GM21737 (cell line): ENCODE measurements around the gene EYA2.

ENCODE experiments used
- ATAC-seq: cut with Tn5 transposase; IDR thresholded peaks from one replicate; pipeline ENCODE4 v1.9.1; 2021; ENCODE audit warnings: mild to moderate bottlenecking, moderate library complexity; ENCODE audit not compliant: unreplicated experiment

The EYA2 gene

DNA sequence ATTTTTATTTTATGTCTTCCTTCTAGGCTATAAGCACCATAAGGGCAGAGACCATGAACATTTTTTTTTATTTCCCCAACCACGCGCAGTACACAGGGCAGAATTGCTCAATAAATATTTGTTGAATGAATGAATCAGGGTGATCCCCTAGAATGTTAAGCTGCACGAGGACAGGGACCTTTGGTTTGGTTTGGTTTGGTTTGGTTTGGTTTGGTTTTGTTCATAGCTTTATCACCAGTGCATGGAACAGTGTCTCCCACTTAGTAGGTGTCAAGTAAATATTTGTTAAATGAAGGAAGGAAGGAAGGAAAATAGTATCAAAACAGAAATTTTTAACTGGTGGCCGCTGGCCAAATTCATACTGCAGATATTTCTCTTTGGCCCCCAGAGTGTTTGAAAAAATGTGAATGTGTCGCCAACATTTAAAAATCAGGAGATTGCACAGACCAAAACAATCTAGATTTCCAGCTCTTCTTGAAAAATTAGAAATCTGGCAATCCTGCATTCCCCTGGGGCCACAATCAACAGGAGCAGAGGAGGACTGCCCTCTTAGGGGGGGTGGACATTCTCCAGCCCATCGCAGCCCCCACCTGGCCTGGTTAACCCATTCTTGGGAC, 205.3 kb downstream of the EYA2 start:
- ATAC-seq = no peak

DNA sequence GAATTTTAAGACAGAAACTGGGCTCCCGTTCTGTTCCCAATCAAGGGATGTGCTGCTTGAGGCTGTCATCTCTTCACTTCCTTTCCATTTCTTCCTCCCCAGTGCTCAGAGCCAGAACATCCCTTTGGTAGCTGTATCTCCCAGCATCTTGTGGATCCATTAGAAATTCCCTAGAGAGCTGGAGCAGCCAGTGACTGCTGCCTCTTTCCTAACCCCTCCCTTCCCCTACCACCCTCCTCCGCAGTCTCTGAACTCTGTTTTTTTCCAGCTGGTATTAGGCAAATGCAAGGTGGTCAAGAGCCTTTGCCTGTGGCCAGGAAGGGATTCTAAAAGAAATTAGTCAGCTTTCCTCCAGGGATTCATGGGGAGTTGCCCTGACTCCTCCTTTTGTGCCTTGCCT, 208.0 kb downstream of the EYA2 start:
- ATAC-seq = no peak

DNA sequence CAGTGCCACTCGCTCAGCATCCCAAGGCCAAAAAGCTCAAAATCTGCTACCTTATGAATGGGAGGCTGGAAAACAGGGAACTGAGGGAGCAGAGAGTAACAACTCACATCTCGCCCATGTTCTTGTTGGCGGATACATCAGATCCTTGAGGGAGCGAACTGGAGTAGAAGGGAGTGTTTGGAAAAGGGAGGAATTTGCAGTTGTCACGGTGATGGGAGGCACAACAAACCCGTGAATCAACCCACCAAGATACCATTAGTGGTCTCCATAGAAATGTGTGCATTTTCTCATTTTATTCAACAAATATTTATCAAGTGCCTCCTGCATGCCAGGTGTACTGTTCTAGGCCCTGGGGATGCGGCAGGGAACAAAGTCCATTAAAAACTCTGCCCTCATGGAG, 212.1 kb downstream of the EYA2 start:
- ATAC-seq = no peak

DNA sequence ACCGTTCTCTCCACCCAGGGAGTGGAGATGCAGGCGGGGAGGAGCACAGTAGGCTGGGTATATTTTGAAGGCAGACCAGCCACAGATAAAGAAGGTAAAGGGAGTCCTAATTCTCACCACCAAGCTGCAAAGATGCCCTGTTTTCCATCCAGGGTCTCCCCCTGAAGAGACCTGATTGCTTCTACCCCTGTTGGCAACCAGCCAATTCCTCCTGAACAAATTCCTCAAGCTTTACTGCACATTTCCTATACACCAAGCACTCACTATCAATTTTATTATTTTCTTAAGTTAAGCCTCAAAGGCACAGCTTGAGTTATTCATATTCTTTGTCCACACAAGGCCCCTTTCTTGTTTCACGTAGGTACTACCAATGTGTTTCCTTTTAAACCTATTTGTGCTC, 214.4 kb downstream of the EYA2 start:
- no peak for ATAC-seq

DNA sequence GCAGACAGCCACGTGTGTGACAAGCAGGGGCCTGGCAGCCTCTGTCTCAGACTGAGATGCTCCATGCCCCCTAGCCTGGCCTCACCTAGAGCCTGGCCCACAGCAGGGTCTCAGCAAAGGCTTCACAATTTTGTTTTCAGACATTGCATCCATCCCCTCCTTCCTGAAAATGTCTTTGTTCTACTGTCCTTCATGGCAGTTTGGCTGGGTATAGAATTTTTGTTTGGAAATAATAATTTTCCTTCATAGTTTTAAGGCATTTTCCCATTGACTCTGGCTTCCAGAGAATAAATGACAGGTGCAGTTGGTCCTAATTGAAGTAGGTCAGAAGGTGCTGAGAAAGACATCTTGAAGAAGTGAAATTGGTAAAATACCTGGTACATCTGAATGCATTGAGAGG, 216.2 kb downstream of the EYA2 start:
- ATAC-seq = no peak

DNA sequence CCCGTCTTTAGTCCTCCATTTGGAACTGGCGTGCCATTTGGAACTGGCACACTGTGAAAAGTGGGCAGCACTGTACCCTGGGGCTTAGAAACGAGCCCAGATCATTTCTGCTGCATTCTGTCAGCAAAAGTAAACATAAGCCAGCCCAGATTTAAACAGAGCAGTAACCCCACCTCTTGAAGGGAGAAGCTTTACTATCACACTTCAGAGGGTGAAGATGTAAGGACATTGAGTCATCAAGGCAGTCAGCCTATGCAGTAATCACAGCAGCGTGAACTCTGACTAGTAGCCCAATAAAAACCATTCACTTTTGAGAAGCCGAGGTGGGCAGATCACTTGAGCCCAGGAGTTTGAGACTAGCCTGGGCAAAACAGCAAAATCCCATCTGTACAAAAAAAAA, 216.9 kb downstream of the EYA2 start:
- no peak for ATAC-seq

DNA sequence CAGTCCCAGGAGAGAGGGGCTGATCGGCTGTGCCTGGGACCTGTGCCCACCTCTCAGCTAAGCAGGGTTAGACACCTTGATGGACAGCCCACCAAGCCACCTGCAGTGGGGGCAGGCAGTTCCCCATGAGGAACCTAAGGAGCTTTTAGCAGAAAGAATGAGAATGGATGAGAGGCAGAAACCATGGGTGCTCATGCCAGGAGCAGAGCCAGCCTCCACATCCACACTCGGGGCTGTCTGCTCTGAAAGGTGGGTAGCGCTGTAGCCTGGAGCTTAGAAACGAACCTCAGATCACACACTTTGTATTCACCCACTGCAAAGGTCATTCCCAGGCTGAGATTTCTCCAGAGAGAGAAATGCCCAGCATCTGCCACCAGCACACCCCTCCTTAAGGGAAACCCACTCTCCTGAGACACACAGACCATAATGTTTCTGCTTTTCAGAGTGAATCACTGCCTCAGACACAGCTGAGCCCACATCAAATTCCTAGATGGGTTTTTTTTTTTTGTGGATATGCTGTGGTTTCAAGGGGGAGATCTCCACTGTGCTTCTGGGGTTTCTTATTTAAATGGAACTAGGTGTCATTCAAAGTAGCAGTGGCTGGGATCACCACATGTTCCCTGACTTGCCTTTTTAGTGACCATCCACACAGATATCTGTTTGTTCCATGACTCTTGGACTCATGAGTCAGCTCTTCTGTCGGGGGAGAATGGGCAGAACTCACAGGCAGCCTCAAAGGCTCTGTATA, 218.9 kb downstream of the EYA2 start:
- ATAC-seq = no peak

DNA sequence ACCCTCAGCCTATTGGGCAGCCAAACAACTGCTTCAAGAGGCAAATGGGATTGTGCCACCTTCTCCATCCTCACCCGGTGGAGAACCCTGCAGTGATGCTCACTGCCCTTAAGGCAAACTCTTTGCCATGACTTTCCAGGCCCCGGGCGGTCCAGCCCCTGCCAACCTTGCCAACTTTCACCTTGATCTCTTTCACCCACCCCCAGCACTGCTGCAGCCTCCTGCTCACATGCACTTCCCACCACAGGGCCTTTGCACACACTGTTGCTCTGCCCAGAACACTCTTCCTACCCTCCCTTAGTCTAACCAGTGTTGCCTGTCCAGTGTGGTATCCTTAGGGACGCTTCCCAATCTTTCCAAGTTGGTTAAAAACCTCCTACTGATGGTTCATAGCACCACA, 221.1 kb downstream of the EYA2 start:
- ATAC-seq = no peak

DNA sequence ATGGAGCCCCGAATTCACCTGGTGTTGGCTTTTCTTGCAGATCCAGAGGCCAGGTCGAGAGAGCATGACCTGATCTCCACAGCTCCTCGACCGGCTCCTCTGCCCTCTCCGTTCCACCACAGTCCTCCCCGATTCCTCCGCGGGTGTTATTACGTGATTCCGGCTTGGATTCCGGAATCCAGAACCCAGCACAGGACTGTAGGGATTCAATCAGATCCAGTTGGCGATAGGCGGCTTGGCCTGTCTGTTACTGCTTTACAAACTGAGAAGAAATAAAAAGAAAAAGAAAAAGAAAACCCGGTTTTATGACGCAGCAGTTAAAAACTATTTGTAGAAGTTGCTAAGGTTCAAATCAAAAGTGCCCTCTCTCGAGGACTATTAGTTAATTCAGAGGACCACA, 222.7 kb downstream of the EYA2 start:
- ATAC-seq = no peak

DNA sequence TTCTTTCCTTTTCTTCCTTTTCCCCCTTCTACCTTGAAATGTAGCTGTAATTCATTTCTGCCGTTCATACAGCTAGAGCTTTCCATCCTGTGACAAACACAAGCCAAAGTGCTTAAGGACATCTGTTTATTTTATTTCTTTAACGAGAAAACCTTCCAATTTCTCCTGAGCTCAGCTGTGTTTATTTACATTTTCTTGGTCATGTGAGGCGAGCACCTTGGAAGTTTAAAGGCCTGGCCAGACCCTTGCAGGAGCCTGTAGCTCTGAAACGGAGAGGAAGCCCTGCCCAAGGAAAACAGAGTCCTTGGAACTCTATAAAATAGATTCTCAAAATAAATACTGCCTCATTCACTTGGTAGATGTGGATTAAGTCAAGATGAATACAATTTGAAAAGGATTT, 223.1 kb downstream of the EYA2 start:
- no peak for ATAC-seq

DNA sequence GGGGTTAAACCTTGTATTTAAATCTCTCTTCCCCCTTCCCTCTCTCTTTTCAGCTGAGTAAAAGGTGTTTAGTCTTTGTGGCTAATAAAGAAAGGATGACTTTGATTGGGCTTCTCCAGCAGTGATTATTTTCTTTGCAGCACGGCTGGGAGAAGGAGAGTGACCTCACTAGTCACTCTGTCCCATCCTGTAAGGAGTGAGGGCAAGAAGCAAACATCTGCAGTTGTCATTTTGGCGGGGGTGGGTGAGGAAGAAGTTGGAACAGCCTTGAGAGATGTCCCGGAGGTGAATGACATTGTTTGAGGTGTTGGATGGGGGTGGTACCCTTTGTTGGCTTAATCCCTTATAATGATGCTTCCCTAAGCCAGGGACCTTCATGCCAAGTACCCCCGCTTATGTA, 223.6 kb downstream of the EYA2 start:
- ATAC-seq = no peak

DNA sequence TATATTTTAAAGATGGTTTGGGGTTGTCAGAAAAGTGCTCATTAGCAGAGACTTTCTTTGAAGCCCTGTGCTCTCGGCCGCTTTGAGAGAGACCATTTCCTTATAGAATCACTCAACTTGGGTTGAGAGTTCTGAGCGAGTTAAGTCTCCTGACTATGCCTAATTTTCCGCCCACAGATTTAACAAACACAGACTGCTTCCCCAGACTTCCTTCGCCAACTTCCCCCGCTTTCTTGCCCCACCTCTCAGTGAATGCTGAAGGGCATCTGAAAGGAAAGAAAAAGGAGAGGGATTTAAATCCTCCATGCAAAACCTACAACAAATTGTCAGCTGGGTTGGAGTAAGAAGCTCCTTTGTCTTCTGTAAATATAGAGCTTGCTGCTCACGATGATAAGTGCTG, 224.0 kb downstream of the EYA2 start:
- ATAC-seq = no peak

DNA sequence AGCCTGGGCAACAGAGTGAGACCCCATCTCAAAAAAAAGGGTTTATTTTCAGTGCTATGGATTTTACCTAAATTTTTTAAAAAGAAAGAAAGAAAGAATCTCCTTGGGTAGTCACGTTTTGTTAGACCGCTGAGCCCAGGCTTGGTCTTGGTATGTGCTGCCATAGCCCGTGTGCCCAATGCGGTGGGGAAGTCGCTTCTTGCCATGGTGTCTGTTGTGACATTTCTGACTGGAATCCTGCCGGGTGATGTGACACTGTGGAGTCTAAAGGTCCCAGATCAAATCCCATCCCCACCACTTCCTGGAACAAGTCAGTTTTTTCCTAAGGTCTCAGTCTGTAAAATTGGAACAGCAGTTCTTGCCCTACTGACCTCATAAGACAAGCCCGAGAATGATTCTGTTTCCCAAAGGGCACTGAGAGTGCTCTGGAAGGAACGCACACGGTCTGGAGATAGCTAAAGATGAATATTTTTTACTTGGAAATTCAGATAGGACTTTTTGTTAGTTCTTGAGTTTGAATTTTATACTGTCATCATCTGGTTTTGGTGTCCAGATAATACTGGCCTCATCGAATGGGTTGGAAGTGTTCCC, 225.8 kb downstream of the EYA2 start:
- no peak for ATAC-seq

DNA sequence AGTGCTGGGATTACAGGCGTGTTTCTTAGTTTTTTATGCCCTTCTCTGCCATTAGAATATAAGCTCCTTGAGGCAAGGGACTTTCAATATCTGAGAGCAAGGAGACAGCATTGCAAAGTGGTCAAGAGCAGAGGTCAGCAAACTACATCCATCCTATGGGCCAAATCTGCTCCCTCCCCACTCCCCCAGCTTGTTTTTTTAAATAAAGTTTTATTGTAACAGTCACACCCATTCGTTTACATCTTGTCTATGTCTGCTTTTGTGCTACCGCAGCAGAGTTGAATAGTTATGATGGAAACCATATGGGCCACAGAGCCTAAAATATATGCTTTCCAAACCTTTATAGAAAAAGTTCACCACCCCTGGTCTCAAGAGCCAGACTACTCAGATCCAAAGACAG, 227.9 kb downstream of the EYA2 start:
- ATAC-seq = no peak

DNA sequence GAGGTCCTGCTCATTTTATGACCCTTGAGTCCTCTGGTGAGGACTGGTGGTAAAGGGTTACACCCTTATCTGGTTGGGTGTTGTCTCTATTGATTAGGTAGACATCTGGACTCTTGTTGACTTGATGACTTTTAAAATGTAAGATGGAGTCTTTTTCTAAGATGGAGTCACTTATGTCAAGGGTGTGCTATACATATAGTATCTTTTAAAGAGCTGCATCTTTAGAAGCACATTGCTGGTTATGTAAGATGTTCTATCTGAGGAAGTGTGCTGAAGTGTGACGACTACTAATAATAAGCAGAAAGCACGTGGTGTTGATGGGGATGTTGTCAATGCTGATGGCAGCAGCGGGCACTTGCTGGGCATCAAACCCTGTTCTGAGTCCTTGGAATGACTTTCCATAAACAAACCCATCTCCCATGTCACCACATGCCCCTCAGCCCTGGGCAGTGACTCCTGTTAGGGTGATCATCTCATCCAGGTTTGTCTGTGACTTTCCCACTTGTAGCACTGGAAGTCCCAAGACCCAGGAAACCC, 229.6 kb downstream of the EYA2 start:
- ATAC-seq = no peak

DNA sequence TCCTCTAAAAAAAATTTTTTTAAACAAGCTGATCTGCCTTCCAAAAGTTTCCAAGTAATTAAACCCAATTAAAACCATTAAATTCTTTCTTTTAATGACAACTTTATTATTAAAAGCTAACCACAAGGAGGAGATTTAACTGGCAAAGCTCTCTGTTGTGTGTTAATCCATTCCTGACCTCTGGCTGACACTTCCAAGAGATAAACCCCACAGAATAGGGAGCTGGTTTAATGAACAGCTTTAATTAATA, 230.8 kb downstream of the EYA2 start:
- ATAC-seq = no peak

DNA sequence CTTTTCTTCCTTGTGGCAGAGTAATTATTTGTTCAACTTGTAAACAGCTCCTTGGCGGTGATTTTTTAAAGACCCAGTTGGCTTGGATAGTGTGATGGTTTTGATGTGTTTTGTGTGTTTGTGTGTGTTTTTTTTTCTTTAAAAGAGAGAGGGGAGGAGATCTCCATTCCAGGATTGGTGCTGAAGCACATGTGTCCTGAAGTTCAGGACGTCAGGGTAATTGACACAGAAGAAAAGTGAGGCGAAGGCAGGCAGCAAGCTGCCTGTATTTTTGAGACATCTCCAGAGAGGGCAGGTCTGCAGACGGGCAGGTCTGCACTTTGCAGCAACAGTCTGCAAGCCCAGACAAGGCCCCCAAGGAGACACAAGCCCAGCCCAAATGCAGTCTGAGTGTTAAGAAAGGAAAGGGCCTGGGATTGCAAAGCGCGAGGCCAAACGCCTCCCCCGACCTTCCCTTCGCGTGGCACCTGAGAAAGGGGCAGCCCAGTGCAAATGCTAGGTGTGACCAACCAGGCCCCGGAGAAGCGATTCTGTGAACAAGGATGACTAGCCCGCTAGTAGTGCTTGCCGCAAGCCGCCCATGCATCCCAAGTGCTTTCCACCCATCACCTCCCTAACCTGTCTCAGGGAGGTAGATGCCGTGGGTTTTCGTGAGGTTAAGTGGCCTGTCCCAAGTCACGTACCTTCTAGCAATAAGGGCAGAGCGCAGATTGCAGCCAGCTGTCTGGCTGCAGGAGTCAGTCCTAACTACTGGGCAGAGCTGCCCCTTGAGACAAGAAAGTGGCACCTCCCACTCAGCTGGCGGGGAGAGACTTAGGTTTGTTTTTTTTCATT, 231.3 kb downstream of the EYA2 start:
- no peak for ATAC-seq

DNA sequence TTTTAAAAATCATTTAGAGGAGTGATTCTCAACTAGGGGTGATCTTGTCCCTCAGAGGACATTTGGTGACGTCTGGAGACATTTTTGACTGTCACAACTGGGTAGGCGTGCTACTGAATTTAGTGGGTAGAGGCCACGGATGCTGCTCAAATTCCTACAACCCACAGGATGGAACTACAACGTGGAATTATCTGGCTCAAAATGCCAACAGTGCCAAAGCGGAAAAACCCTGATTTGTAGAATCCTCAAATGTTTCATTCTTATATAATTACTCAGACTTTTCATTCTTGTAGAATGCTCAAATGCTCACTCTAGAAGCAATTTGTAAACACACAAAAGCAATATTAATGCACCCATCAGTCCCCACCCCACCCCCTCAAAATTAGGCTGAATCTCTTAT, 232.1 kb downstream of the EYA2 start:
- ATAC-seq = no peak

DNA sequence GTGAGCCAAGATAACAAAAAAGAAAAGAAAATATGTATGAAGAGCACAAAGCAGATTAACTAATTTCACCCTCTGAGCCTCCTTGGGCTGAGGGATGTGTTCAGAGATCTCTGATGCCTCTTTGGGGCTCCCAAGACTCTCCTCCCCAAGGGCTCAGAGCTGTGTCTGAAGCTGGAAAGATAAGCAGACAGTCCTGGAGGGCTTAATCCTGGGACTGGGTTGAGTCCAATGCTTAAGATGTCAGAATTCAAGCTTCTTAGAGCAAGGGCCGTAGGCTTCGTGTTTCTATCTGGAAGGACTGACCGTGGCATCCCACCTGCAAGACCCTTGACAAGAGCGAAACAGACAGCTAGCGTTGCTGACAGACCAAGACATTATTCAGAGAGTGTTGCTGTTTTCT, 232.9 kb downstream of the EYA2 start:
- no peak for ATAC-seq

DNA sequence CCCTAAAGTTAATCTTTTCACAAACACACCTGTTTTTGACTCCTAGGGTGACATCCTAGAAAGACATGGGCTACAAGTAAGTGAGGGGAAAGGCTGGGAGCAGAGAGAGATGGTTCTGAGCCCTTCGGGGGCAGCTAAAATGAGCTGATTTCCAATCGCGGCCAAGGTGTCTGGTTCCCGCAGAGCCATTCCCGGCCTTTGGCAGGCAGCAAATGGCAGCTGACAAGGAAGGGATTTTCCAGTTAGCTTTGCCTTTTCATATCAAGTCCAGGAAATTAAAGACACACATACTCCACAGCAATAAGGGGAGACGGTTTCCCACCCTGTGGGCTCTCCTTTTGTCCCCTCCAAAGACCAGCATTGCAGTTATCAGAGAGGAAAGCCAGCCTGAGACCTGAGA, 233.4 kb downstream of the EYA2 start:
- no peak for ATAC-seq

DNA sequence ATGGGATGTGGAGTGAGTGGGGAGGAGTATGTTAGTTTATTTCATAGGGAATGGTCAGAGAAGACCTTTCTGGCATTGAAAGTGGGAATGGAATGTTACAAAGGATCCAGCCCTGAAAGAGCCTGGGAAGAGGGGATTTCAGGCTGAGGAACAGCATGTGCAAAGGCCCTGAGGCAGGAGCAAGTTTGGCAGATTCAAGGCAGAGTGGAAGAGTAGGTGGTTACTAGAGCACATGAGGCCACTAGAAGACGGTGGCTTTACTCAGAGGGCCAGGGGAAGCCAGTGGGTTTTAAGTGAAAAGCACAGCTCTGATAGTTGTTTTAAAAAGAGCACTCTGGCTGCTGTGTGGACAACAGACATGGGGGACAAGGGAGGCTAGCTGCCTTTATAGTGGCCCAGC, 234.7 kb downstream of the EYA2 start:
- no peak for ATAC-seq
